HEK293 (cell line): ENCODE data around the gene NUFIP2.

Source experiments
- CTCF ChIA-PET: fragments of 350-600 bp; formaldehyde crosslinking; extraction: SDS; loops from one replicate; lab custom pipeline; 2021; ENCODE audit warnings: antibody characterized with exemption; lab: Yijun Ruan, JAX
- POLR2A ChIA-PET: fragments of 300-600 bp; formaldehyde crosslinking; extraction: SDS; loops from one replicate; lab custom pipeline; 2020; ENCODE audit warnings: antibody characterized with exemption, inconsistent platforms; lab: Yijun Ruan, JAX
- H3K27ac ChIP-seq: fragments of 200-500 bp; sonication (Bioruptor generic); 2 replicates; pipeline ENCODE4 v1.5.1; 2014; ENCODE audit warnings: low read depth, low read length, control low read depth, inconsistent platforms; ENCODE audit errors: extremely low read depth
- H3K36me3 ChIP-seq, 2 experiments: fragments of 200-500 bp in 1 of 2; sonication (Bioruptor generic) in 1 of 2; 1 replicate in 1 of 2; 2 replicates in 1 of 2; pipeline ENCODE4 v1.5.1; 2014 to 2017; ENCODE audit warnings: inconsistent platforms in 2 of 2, low read length in 2 of 2; ENCODE audit not compliant: control insufficient read depth in 2 of 2, insufficient read depth in 1 of 2
- H3K4me1 ChIP-seq: fragments of 200-500 bp; sonication (Bioruptor generic); 2 replicates; pipeline ENCODE4 v1.5.1; 2014; ENCODE audit warnings: mild to moderate bottlenecking, low read length, inconsistent platforms; ENCODE audit not compliant: control insufficient read depth, insufficient read depth
- H3K4me3 ChIP-seq: 2 replicates; pipeline ENCODE4 v1.5.1; 2011; ENCODE audit warnings: low read depth, mild to moderate bottlenecking, control low read depth, low read length, moderate library complexity
- H3K9me3 ChIP-seq: fragments of 200-500 bp; sonication (Bioruptor generic); 2 replicates; pipeline ENCODE4 v1.5.1; 2014; ENCODE audit warnings: low read depth, low read length, inconsistent platforms; ENCODE audit not compliant: control insufficient read depth, insufficient read depth
- ATF2 ChIP-seq: fragments of 450-650 bp; formaldehyde crosslinking; IDR thresholded peaks from 2 replicates; pipeline ENCODE4 v1.5.1; 2016; ENCODE audit warnings: missing biosample characterization, missing genetic modification characterization, low read depth
- HIC1 ChIP-seq: fragments of 450-650 bp; formaldehyde crosslinking; IDR thresholded peaks from 2 replicates; pipeline ENCODE4 v1.5.1; 2016; ENCODE audit warnings: missing biosample characterization, missing genetic modification characterization
- HOXA7 ChIP-seq: sonication (generic); formaldehyde crosslinking; IDR thresholded peaks from 2 replicates; pipeline ENCODE4 v1.8.1; 2022; ENCODE audit warnings: missing genetic modification reagents, borderline replicate concordance
- MEIS1 ChIP-seq: sonication (generic); formaldehyde crosslinking; IDR thresholded peaks from 2 replicates; pipeline ENCODE4 v1.8.1; 2022; ENCODE audit warnings: missing genetic modification reagents, mild to moderate bottlenecking, borderline replicate concordance
- MZF1 ChIP-seq: fragments of 450-650 bp; formaldehyde crosslinking; IDR thresholded peaks from 2 replicates; pipeline ENCODE4 v1.5.1; 2017; ENCODE audit warnings: missing biosample characterization, missing genetic modification characterization, borderline replicate concordance
- OVOL3 ChIP-seq: fragments of 450-650 bp; formaldehyde crosslinking; IDR thresholded peaks from 2 replicates; pipeline ENCODE4 v1.5.1; 2016; ENCODE audit warnings: missing biosample characterization, missing genetic modification characterization
- PRDM4 ChIP-seq: fragments of 450-650 bp; formaldehyde crosslinking; IDR thresholded peaks from 2 replicates; pipeline ENCODE4 v1.5.1; 2017; ENCODE audit warnings: missing biosample characterization, missing genetic modification characterization
- PRDM6 ChIP-seq: fragments of 450-650 bp; formaldehyde crosslinking; IDR thresholded peaks from 2 replicates; pipeline ENCODE4 v1.5.1; 2017; ENCODE audit warnings: missing biosample characterization, missing genetic modification characterization
- RBAK ChIP-seq: fragments of 450-650 bp; formaldehyde crosslinking; IDR thresholded peaks from 2 replicates; pipeline ENCODE4 v1.5.1; 2016; ENCODE audit warnings: missing biosample characterization, missing genetic modification characterization
- ZBTB17 ChIP-seq: fragments of 450-650 bp; formaldehyde crosslinking; IDR thresholded peaks from 2 replicates; pipeline ENCODE4 v1.5.1; 2016; ENCODE audit warnings: missing biosample characterization, missing genetic modification characterization
- ZNF112 ChIP-seq: fragments of 450-650 bp; formaldehyde crosslinking; IDR thresholded peaks from 2 replicates; pipeline ENCODE4 v1.5.0; 2017; ENCODE audit warnings: missing biosample characterization, missing genetic modification characterization
- ZNF155 ChIP-seq: fragments of 450-650 bp; formaldehyde crosslinking; IDR thresholded peaks from 2 replicates; pipeline ENCODE4 v1.5.1; 2016; ENCODE audit warnings: missing biosample characterization, missing genetic modification characterization
- ZNF169 ChIP-seq: fragments of 450-650 bp; formaldehyde crosslinking; IDR thresholded peaks from 2 replicates; pipeline ENCODE4 v1.5.1; 2016; ENCODE audit warnings: missing biosample characterization, missing genetic modification characterization
- ZNF280D ChIP-seq: fragments of 450-650 bp; formaldehyde crosslinking; IDR thresholded peaks from 2 replicates; pipeline ENCODE4 v1.5.1; 2016; ENCODE audit warnings: missing biosample characterization, missing genetic modification characterization
- ZNF292 ChIP-seq: fragments of 450-650 bp; formaldehyde crosslinking; IDR thresholded peaks from 2 replicates; pipeline ENCODE4 v1.5.1; 2016; ENCODE audit warnings: low read depth, missing biosample characterization, missing genetic modification characterization, borderline replicate concordance
- ZNF366 ChIP-seq: fragments of 450-650 bp; formaldehyde crosslinking; conservative IDR thresholded peaks from 2 replicates; pipeline ENCODE4 v1.5.1; 2016; ENCODE audit warnings: missing biosample characterization, missing genetic modification characterization
- ZNF585B ChIP-seq: fragments of 450-650 bp; formaldehyde crosslinking; IDR thresholded peaks from 2 replicates; pipeline ENCODE4 v1.5.1; 2016; ENCODE audit warnings: missing biosample characterization, missing genetic modification characterization
- ZNF660 ChIP-seq: fragments of 450-650 bp; IDR thresholded peaks from 2 replicates; pipeline ENCODE4 v1.5.1; 2018; ENCODE audit warnings: missing biosample characterization, mild to moderate bottlenecking, missing genetic modification characterization
- ZNF670 ChIP-seq: fragments of 450-650 bp; formaldehyde crosslinking; IDR thresholded peaks from 2 replicates; pipeline ENCODE4 v1.5.1; 2016; ENCODE audit warnings: missing biosample characterization, missing genetic modification characterization, low read depth

Gene NUFIP2

GRCh38 chr17:29263916-29264315, 30.0 kb downstream of the NUFIP2 start:
- Histone ChIP-seq H3K4me3 (no peak overlapping the region), H3K9me3 (no peaks in the 10 kb centered on the region), H3K27ac (no peak overlapping the region), H3K4me1 (no peaks in the 10 kb centered on the region), H3K36me3 (peaks cover 84 to 88% of the 10 kb centered on the region in 2 experiments)
- TF ChIP-seq ZBTB17 (tag by site-specific recombination): peak; percentile 37; the same call in 1 of the 2 replicates
- TF ChIP-seq MZF1 (tag by site-specific recombination): no peak
- TF ChIP-seq ZNF155 (tag by site-specific recombination): no peak
- TF ChIP-seq PRDM6 (tag by site-specific recombination): 0 out of 2 replicates have a peak, but pooled peaks have one; percentile 8
- CTCF ChIA-PET: no interaction called here
- POLR2A ChIA-PET: no interaction called here

GRCh38 chr17:29257756-29258155, 36.2 kb downstream of the NUFIP2 start:
- no peaks in the 10 kb centered on the region for H3K9me3 ChIP-seq
- TF ChIP-seq HOXA7 (CRISPR knock-in tag) (no peak), ZNF585B (tag by site-specific recombination) (no peak), ZNF280D (no peak), ZNF660 (tag by site-specific recombination) (peak; percentile 93)
- peaks cover 38 to 42% of the 10 kb centered on the region in 2 experiments for H3K36me3 ChIP-seq
- no peak overlapping the region for H3K4me3 ChIP-seq
- H3K4me1 ChIP-seq: peaks cover 3% of the 10 kb centered on the region; the same call in 1 of the 2 replicates
- H3K27ac ChIP-seq: no peak overlapping the region
- ChIA-PET CTCF (interaction anchor here (0.6 to 3.6 kb wide), 14 partner anchors 9 to 837 kb away, joined by 3 to 29 read pairs (median 4); no protein-coding TSS in a partner anchor), POLR2A (interaction anchor here (0.6 to 2.3 kb wide), 5 partner anchors 17 to 1628 kb away, joined by 3 to 8 read pairs (median 3); partner anchors contain the start of gene NUFIP2)

GRCh38 chr17:29256735-29257466, 37.0 kb downstream of the NUFIP2 start:
- H3K36me3 ChIP-seq: peaks cover 30 to 34% of the 10 kb centered on the region in 2 experiments
- no peak overlapping the region for H3K27ac ChIP-seq
- H3K4me1 ChIP-seq: peaks cover 3% of the 10 kb centered on the region; the same call in 1 of the 2 replicates
- ChIA-PET POLR2A (interaction anchor here (0.7 to 2.9 kb wide), 4 partner anchors 16 to 37 kb away, joined by 3 to 13 read pairs (median 6); partner anchors contain the start of gene NUFIP2), CTCF (interaction anchor here (0.5 to 3.6 kb wide), 17 partner anchors 11 to 335 kb away, joined by 3 to 29 read pairs (median 4); no protein-coding TSS in a partner anchor)
- no peaks in the 10 kb centered on the region for H3K9me3 ChIP-seq
- H3K4me3 ChIP-seq: no peak overlapping the region
- TF ChIP-seq ZNF292 (tag by site-specific recombination) (no peak), HIC1 (no peak), RBAK (tag by site-specific recombination) (no peak), ZNF366 (tag by site-specific recombination) (no peak), ZNF670 (tag by site-specific recombination) (no peak), ATF2 (tag by site-specific recombination) (no peak), OVOL3 (tag by site-specific recombination) (no peak), ZNF169 (no peak), ZNF112 (tag by site-specific recombination) (no peak), MEIS1 (CRISPR knock-in tag) (no peak), PRDM4 (tag by site-specific recombination) (no peak)
